Mesendoderm (in vitro differentiated cells): ENCODE results near the gene PYGO2.
"Not testable (repeated sequence)": the region's sequence is repeated elsewhere in the genome, so short reads cannot be mapped to it uniquely, and the experiment has no call there.

Experiments used
- DNase-seq: peaks from one replicate; pipeline ENCODE4 v3.0.0; 2013
- H2AK5ac ChIP-seq: 2 replicates; pipeline ENCODE4 v1.6.1; 2013; ENCODE audit warnings: low read length, inconsistent platforms
- H2BK120ac ChIP-seq: 2 replicates; pipeline ENCODE4 v1.6.1; 2013; ENCODE audit warnings: low read depth, mild to moderate bottlenecking, low read length, moderate library complexity, mixed read lengths
- H2BK15ac ChIP-seq: replicated peaks from 2 replicates; pipeline ENCODE4 v1.6.1; 2013; ENCODE audit warnings: low read depth, mild to moderate bottlenecking, moderate library complexity
- H2BK5ac ChIP-seq: 2 replicates; pipeline ENCODE4 v1.6.1; 2013; ENCODE audit warnings: low read length, inconsistent platforms
- H3K18ac ChIP-seq: 2 replicates; pipeline ENCODE4 v1.6.1; 2013; ENCODE audit warnings: mild to moderate bottlenecking, low read length, mixed read lengths
- H3K23ac ChIP-seq: one replicate; pipeline ENCODE4 v1.6.1; 2013; ENCODE audit warnings: low read length
- H3K27ac ChIP-seq: 2 replicates; pipeline ENCODE4 v1.5.1; 2013; ENCODE audit warnings: low read depth, mild to moderate bottlenecking, inconsistent platforms, low read length, moderate library complexity
- H3K27me3 ChIP-seq: 2 replicates; pipeline ENCODE4 v1.6.1; 2013; ENCODE audit warnings: low read length, control low read depth, mild to moderate bottlenecking, inconsistent platforms; ENCODE audit not compliant: insufficient read depth, poor library complexity
- H3K36me3 ChIP-seq: 2 replicates; pipeline ENCODE4 v1.6.1; 2013; ENCODE audit warnings: low read length, inconsistent platforms; ENCODE audit not compliant: control insufficient read depth, insufficient read depth
- H3K4ac ChIP-seq: one replicate; pipeline ENCODE4 v1.6.1; 2013; ENCODE audit warnings: low read depth, mild to moderate bottlenecking, low read length, moderate library complexity
- H3K4me1 ChIP-seq: 2 replicates; pipeline ENCODE4 v1.6.1; 2013; ENCODE audit warnings: low read depth, low read length, inconsistent platforms; ENCODE audit not compliant: control insufficient read depth
- H3K4me2 ChIP-seq: 2 replicates; pipeline ENCODE4 v1.6.1; 2013; ENCODE audit warnings: low read length
- H3K4me3 ChIP-seq: 2 replicates; pipeline ENCODE4 v1.5.1; 2013; ENCODE audit warnings: mild to moderate bottlenecking, low read length
- H3K56ac ChIP-seq: one replicate; pipeline ENCODE4 v1.6.1; 2013; ENCODE audit warnings: low read length
- H3K79me1 ChIP-seq: 2 replicates; pipeline ENCODE4 v1.6.1; 2013; ENCODE audit warnings: low read length, inconsistent platforms
- H3K79me2 ChIP-seq: 2 replicates; pipeline ENCODE4 v1.6.1; 2013; ENCODE audit warnings: mild to moderate bottlenecking, low read length; ENCODE audit not compliant: control insufficient read depth, insufficient read depth
- H3K9ac ChIP-seq: 2 replicates; pipeline ENCODE4 v1.6.1; 2013; ENCODE audit warnings: low read length, inconsistent platforms
- H4K5ac ChIP-seq: one replicate; pipeline ENCODE4 v1.6.1; 2013; ENCODE audit warnings: low read length
- H4K8ac ChIP-seq: one replicate; pipeline ENCODE4 v1.6.1; 2013; ENCODE audit warnings: low read depth, mild to moderate bottlenecking, control low read depth, low read length, moderate library complexity
- WGBS: extraction: QIAGEN DNeasy Blood & Tissue Kit; methylation state at CpG from one replicate; pipeline ENCODE4 v1.1.7; 2013; ENCODE audit warnings: low lambda C conversion rate, missing lambda C conversion rate; ENCODE audit not compliant: insufficient coverage; ENCODE audit errors: extremely low coverage; 5-methylcytosine and 5-hydroxymethylcytosine counted together

Gene PYGO2

DNA sequence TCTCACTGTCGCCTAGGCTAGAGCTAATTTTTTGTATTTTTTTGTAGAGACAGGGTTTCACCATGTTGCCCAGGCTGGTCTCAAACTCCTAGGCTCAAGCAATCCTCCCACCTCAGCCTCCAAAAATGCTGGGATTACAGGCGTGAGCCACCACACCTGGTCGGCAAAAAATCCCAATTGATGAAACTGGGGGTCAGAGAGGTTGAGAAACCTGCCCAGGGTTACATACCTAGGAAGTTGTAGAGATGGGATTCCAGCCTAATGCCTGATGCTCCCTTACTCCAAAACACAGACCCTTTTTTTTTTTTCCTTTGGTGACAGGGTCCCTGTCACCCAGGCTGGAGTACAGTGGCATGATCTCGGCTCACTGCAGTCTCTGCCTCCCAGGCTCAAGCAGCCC, 25.2 kb upstream of the PYGO2 start:
- H3K27me3 ChIP-seq, H3K4me2 ChIP-seq, H2BK120ac ChIP-seq, H2BK5ac ChIP-seq, H3K23ac ChIP-seq, H3K4ac ChIP-seq, H3K18ac ChIP-seq, H4K5ac ChIP-seq, H3K4me1 ChIP-seq, H2BK15ac ChIP-seq, H2AK5ac ChIP-seq, H3K56ac ChIP-seq, H3K9ac ChIP-seq, H3K4me3 ChIP-seq, DNase-seq, H3K27ac ChIP-seq, H4K8ac ChIP-seq: not testable (repeated sequence)
- Histone ChIP-seq H3K79me1 (peaks cover 21% of the 10 kb centered on the region), H3K36me3 (peaks cover 20% of the 10 kb centered on the region), H3K79me2 (peaks cover 19% of the 10 kb centered on the region)
- no CpG with 5 or more reads among the region's 4 CpGs for WGBS

- Histone ChIP-seq H3K4me2 (peak overlapping the region; percentile 83), H3K79me1 (peaks cover 13% of the 10 kb centered on the region), H3K56ac (peak overlapping the region; percentile 81), H3K18ac (no peak overlapping the region), H3K23ac (no peak overlapping the region), H3K36me3 (peaks cover 12% of the 10 kb centered on the region), H3K4me1 (no peaks in the 10 kb centered on the region), H3K9ac (peak overlapping the region; percentile 81), H3K79me2 (peaks cover 22% of the 10 kb centered on the region), H2BK120ac (no peak overlapping the region), H4K5ac (no peak overlapping the region), H2BK5ac (no peak overlapping the region), H4K8ac (no peak overlapping the region), H2BK15ac (no peak overlapping the region), H3K4me3 (peak overlapping the region; percentile 67), H3K27me3 (no peaks in the 10 kb centered on the region), H3K4ac (peak overlapping the region; percentile 74), H2AK5ac (peak overlapping the region; percentile 12), H3K27ac (no peak overlapping the region)
- DNase-seq = no peak
- WGBS = no CpG with 5 or more reads among the region's 17 CpGs
Measured at GRCh38 chr1:154983776-154984466, 22.3 kb upstream of the PYGO2 start.

- Histone ChIP-seq H2BK15ac (no peak within 1 kb of the TSS), H3K27ac (peak within 1 kb of the TSS; percentile 19), H3K36me3 (peaks cover 8% of the 10 kb centered on the region), H3K79me1 (peaks cover 7% of the 10 kb centered on the region), H3K4me1 (no peaks in the 10 kb centered on the region), H2BK5ac (peak within 1 kb of the TSS; percentile 66), H2AK5ac (peak within 1 kb of the TSS; percentile 12), H3K4ac (peak within 1 kb of the TSS; percentile 74), H2BK120ac (no peak within 1 kb of the TSS), H3K56ac (peak within 1 kb of the TSS; percentile 93), H3K79me2 (peaks cover 25% of the 10 kb centered on the region), H3K4me3 (peak within 1 kb of the TSS; percentile 67), H3K4me2 (peak within 1 kb of the TSS; percentile 83), H3K23ac (no peak within 1 kb of the TSS), H3K18ac (peak within 1 kb of the TSS; percentile 77), H4K8ac (no peak within 1 kb of the TSS), H4K5ac (no peak within 1 kb of the TSS), H3K9ac (peak within 1 kb of the TSS; percentile 81), H3K27me3 (no peaks in the 10 kb centered on the region)
- no CpG with 5 or more reads among the region's 26 CpGs for WGBS
- DNase-seq = peak; percentile 100
Measured at GRCh38 chr1:154982897-154983648, 21.5 kb upstream of the PYGO2 start, which contains the start of gene FLAD1. FLAD1 (plus strand) TSS chr1:154983344; CDS start chr1:154983695, 351 bp downstream.

- H3K56ac ChIP-seq = peak overlapping the region; percentile 93
- no peak overlapping the region for H2BK15ac ChIP-seq
- peaks cover 5% of the 10 kb centered on the region for H3K36me3 ChIP-seq
- no peak for DNase-seq
- no peak overlapping the region for H2BK5ac ChIP-seq
- H3K23ac ChIP-seq = no peak overlapping the region
- no CpG with 5 or more reads among the region's 6 CpGs for WGBS
- no peak overlapping the region for H3K4me3 ChIP-seq
- H4K5ac ChIP-seq = no peak overlapping the region
- no peaks in the 10 kb centered on the region for H3K27me3 ChIP-seq
- H3K79me2 ChIP-seq = peaks cover 30% of the 10 kb centered on the region
- H3K4me2 ChIP-seq = no peak overlapping the region
- peaks cover 6% of the 10 kb centered on the region for H3K79me1 ChIP-seq
- peak overlapping the region; percentile 70 for H3K9ac ChIP-seq
- H3K18ac ChIP-seq = no peak overlapping the region
- no peak overlapping the region for H2BK120ac ChIP-seq
- no peak overlapping the region for H3K4ac ChIP-seq
- no peak overlapping the region for H2AK5ac ChIP-seq
- no peak overlapping the region for H4K8ac ChIP-seq
- H3K27ac ChIP-seq = peak overlapping the region; percentile 19
- H3K4me1 ChIP-seq = no peaks in the 10 kb centered on the region
Measured at GRCh38 chr1:154982341-154982740, 20.8 kb upstream of the PYGO2 start.

DNA sequence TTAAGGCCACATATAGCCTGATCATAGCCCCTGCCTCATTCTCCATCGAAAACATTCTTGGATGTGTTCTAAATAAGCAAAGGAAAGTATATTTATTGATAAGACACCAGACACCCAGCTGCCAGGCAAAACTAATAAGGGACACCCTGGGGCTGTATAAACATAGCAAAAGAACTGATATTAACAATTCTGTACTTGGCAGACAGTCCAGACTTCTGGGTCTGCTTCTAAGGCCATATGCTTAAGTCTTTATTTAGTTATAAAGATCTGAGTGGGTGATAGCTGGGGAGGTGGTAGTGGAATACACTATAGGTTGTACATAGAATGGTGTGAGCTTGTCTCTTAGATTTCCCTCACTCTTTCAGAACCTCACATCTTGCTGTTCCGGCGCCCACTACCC, 16.8 kb upstream of the PYGO2 start:
- Histone ChIP-seq H3K79me1 (peaks cover 4% of the 10 kb centered on the region), H3K36me3 (peaks cover 5% of the 10 kb centered on the region), H3K23ac (no peak overlapping the region), H3K9ac (no peak overlapping the region), H3K18ac (no peak overlapping the region), H3K4ac (no peak overlapping the region), H3K4me2 (no peak overlapping the region), H3K27me3 (no peaks in the 10 kb centered on the region), H3K4me3 (no peak overlapping the region), H3K56ac (no peak overlapping the region), H3K79me2 (peaks cover 40% of the 10 kb centered on the region), H2AK5ac (no peak overlapping the region), H2BK120ac (no peak overlapping the region), H3K27ac (no peak overlapping the region), H2BK15ac (no peak overlapping the region), H3K4me1 (peaks cover 5% of the 10 kb centered on the region), H4K8ac (no peak overlapping the region), H2BK5ac (no peak overlapping the region), H4K5ac (no peak overlapping the region)
- DNase-seq = no peak
- no CpG with 5 or more reads among the region's 3 CpGs for WGBS
